Esophagus muscularis mucosa (tissue), 4 donors: ENCODE results near the gene VRK2. TPM values are rescaled to one million over a fixed set of nuclear protein-coding genes. Genes with fewer than 3 reads are reported as not detected.

Source experiments
- DNase-seq: peaks from one replicate; pipeline ENCODE4 v3.0.0-alpha.2; 2017; ENCODE audit errors: extremely low spot score
- H3K27ac ChIP-seq, 4 donors: fragments of 200-600 bp; sonication (generic); replicated peaks in 1 of 4; 1 replicate in 3 of 4; 2 replicates in 1 of 4; pipeline ENCODE4 v1.5.1; 2016 to 2019; ENCODE audit warnings: mild to moderate bottlenecking in 1 of 4
- H3K27me3 ChIP-seq, 4 donors: fragments of 200-600 bp; sonication (generic); one replicate each; pipeline versions ENCODE4 v1.5.1 to v1.6.0; 2016 to 2019
- H3K36me3 ChIP-seq, 4 donors: fragments of 200-600 bp; sonication (generic); one replicate each; pipeline ENCODE4 v1.5.1; 2016 to 2019
- H3K4me1 ChIP-seq, 4 donors: fragments of 200-600 bp; sonication (generic); one replicate each; pipeline ENCODE4 v1.5.1; 2016 to 2019
- H3K4me3 ChIP-seq, 4 donors: fragments of 200-600 bp; sonication (generic); 1 replicate in 2 of 4; 2 replicates in 2 of 4; pipeline ENCODE4 v1.5.1; 2016 to 2019; ENCODE audit warnings: mild to moderate bottlenecking in 4 of 4, moderate library complexity in 1 of 4
- H3K9me3 ChIP-seq, 4 donors: fragments of 200-600 bp; sonication (generic); 1 replicate in 3 of 4; 2 replicates in 1 of 4; pipeline ENCODE4 v1.5.1; 2016 to 2019
- EP300 ChIP-seq: sonication (generic); formaldehyde crosslinking; IDR thresholded peaks from one replicate; pipeline ENCODE4 v1.6.1; 2017; ENCODE audit warnings: antibody characterized with exemption
- POLR2A ChIP-seq: fragments of 450-650 bp; IDR thresholded peaks from one replicate; pipeline ENCODE4 v1.6.1; 2017; ENCODE audit warnings: antibody characterized with exemption, moderate library complexity, mild to moderate bottlenecking, low read depth
- POLR2AphosphoS5 ChIP-seq, 2 donors: sonication (generic); formaldehyde crosslinking; IDR thresholded peaks; one replicate each; pipeline ENCODE4 v1.6.1; 2017; ENCODE audit warnings: antibody characterized with exemption in 2 of 2
- WGBS: methylation state at CpG from one replicate; pipeline ENCODE4 v1.1.5; 2018; 5-methylcytosine and 5-hydroxymethylcytosine counted together
- intact Hi-C: fragments of 100-400 bp; cut with DNase I; formaldehyde crosslinking; loops from one replicate; pipeline ENCODE4 v1.15.1; 2023
- total RNA-seq, 4 donors: library from RNA; depleted of rRNA; stranded (reverse); fragments of >200 nt; gene quantifications; one replicate each; pipeline versions ENCODE4 v1.1.0 to v1.2.1, GENCODE V29; 2016
- TF ChIP-seq, protein P1 (sequence below), 3 experiments: fragments of 200-600 bp in 2 of 3; fragments of 450-650 bp in 1 of 3; sonication (generic) in 2 of 3; IDR thresholded peaks; one replicate each; pipeline ENCODE4 v1.5.1; 2017 to 2019; ENCODE audit warnings: antibody characterized with exemption in 3 of 3, mild to moderate bottlenecking in 2 of 3, moderate library complexity in 1 of 3

VRK2 gene
- total RNA-seq, 4 donors from 2014 or later: 25.8 to 31.3 (median 28.7) TPM

DNA sequence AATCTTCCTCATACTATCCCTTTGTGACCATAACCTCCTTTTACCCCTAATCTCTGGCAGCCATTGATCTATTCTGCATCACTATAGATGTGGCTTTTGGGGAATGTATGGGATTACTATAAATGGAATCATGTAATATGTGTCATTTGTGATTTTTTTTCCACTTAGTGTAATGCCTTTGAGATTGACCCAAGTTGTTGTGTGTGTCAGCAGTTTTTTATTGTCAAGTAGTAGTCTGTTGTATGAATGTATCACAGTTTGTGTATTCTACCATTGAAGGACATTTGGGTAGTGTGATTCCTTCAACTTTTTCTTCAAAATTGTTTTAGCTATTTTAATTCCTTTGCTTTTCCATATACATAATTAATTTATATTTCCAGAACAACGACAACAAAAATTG, 18.6 kb downstream of the VRK2 start:
- intact Hi-C loops: no loop called here
- Histone ChIP-seq H3K36me3 (peaks cover 0 to 2% (median 0%) of the 10 kb centered on the region in 4 donors), H3K4me3 (no peak overlapping the region), H3K4me1 (peaks cover 0 to 9% (median 3%) of the 10 kb centered on the region in 4 donors), H3K27me3 (no peaks in the 10 kb centered on the region), H3K9me3 (no peaks in the 10 kb centered on the region), H3K27ac (no peak overlapping the region)
- WGBS: 97% methylated on average over 1 of the region's 1 CpG
- DNase-seq: no peak
- TF ChIP-seq POLR2AphosphoS5 (IDR thresholded peaks at IDR 0.05) (no peak), POLR2A (no peak)

GRCh38 chr2:58067001-58067400, 20.4 kb downstream of the VRK2 start:
- no peaks in the 10 kb centered on the region for H3K27me3 ChIP-seq
- TF ChIP-seq POLR2AphosphoS5 (IDR thresholded peaks at IDR 0.05): no peak
- TF ChIP-seq, protein P1, sequence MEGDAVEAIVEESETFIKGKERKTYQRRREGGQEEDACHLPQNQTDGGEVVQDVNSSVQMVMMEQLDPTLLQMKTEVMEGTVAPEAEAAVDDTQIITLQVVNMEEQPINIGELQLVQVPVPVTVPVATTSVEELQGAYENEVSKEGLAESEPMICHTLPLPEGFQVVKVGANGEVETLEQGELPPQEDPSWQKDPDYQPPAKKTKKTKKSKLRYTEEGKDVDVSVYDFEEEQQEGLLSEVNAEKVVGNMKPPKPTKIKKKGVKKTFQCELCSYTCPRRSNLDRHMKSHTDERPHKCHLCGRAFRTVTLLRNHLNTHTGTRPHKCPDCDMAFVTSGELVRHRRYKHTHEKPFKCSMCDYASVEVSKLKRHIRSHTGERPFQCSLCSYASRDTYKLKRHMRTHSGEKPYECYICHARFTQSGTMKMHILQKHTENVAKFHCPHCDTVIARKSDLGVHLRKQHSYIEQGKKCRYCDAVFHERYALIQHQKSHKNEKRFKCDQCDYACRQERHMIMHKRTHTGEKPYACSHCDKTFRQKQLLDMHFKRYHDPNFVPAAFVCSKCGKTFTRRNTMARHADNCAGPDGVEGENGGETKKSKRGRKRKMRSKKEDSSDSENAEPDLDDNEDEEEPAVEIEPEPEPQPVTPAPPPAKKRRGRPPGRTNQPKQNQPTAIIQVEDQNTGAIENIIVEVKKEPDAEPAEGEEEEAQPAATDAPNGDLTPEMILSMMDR (IDR thresholded peaks at IDR 0.05): no peak
- no peak for TF ChIP-seq EP300
- no peak for TF ChIP-seq POLR2A
- no peak overlapping the region for H3K27ac ChIP-seq
- peaks cover 0 to 9% (median 3%) of the 10 kb centered on the region in 4 donors for H3K4me1 ChIP-seq
- WGBS: 94% methylated on average over 2 of the region's 2 CpGs
- H3K36me3 ChIP-seq: peaks cover 0 to 2% (median 0%) of the 10 kb centered on the region in 4 donors
- DNase-seq: no peak
- H3K4me3 ChIP-seq: no peak overlapping the region
- intact Hi-C loops: no loop called here
- no peaks in the 10 kb centered on the region for H3K9me3 ChIP-seq

DNA sequence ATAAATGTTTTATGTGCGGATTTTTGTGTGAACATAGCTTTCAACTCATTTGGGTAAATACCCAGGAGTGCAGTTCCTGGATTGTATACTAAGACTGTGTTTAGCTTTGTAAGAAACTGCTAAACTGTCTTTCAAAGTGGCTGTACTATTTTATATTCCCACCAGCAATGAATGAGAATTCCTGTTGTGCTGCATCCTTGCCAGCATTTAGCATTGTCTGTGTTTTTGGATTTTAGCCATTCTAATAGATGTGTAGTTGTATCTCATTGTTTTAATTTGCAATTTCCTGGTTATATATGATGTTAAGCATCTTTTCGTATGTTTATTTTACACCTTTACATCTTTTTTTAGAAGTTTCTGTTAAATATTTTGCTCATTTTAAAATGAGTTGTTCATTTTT, 24.2 kb downstream of the VRK2 start:
- DNase-seq: no peak
- H3K36me3 ChIP-seq: peaks cover 0 to 2% (median 0%) of the 10 kb centered on the region in 4 donors
- H3K4me3 ChIP-seq: no peak overlapping the region
- H3K9me3 ChIP-seq: no peaks in the 10 kb centered on the region
- no peaks in the 10 kb centered on the region for H3K27me3 ChIP-seq
- intact Hi-C loops: no loop called here
- no peak for TF ChIP-seq POLR2AphosphoS5 (IDR thresholded peaks at IDR 0.05)
- TF ChIP-seq EP300: no peak
- TF ChIP-seq, protein P1 (IDR thresholded peaks at IDR 0.05): no peak
- no peak for TF ChIP-seq POLR2A
- H3K4me1 ChIP-seq: no peaks in the 10 kb centered on the region
- 96% methylated on average over 2 of the region's 2 CpGs for WGBS
- no peak overlapping the region for H3K27ac ChIP-seq

- TF ChIP-seq POLR2AphosphoS5 (IDR thresholded peaks at IDR 0.05) (no peak), POLR2A (no peak), EP300 (no peak)
- TF ChIP-seq, protein P1 (IDR thresholded peaks at IDR 0.05): no peak
- Histone ChIP-seq H3K4me1 (no peaks in the 10 kb centered on the region), H3K27me3 (no peaks in the 10 kb centered on the region), H3K27ac (no peak overlapping the region), H3K9me3 (no peaks in the 10 kb centered on the region), H3K36me3 (peaks cover 0 to 2% (median 0%) of the 10 kb centered on the region in 4 donors), H3K4me3 (no peak overlapping the region)
- intact Hi-C loops: no loop called here
- WGBS: 85% methylated on average over 1 of the region's 1 CpG
- no peak for DNase-seq
Measured at GRCh38 chr2:58072102-58072501, 25.5 kb downstream of the VRK2 start.

DNA sequence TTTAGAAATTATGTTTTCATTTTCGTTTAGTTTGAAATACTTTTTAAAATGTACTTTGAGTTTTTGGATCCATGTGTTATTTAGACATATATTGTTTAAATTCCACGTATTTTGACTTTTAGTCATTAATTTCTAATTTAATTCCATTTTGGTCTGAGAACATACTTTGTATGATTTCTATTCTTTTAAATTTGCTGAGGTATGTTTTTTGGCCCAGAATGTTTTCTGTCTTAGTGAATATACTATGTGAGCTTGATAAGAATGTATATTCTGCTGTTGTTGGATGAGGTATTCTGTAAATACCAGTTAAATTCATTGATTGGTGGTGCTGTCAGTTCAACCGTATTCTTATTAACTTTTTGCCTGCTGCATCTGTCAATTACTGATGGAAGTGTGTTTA, 26.4 kb downstream of the VRK2 start:
- Histone ChIP-seq H3K27ac (no peak overlapping the region), H3K36me3 (peaks cover 0 to 2% (median 0%) of the 10 kb centered on the region in 4 donors), H3K4me3 (no peak overlapping the region), H3K27me3 (no peaks in the 10 kb centered on the region), H3K4me1 (no peaks in the 10 kb centered on the region), H3K9me3 (no peaks in the 10 kb centered on the region)
- DNase-seq: no peak
- intact Hi-C loops: no loop called here
- TF ChIP-seq EP300: no peak
- no peak for TF ChIP-seq POLR2AphosphoS5 (IDR thresholded peaks at IDR 0.05)
- no peak for TF ChIP-seq POLR2A
- TF ChIP-seq, protein P1 (IDR thresholded peaks at IDR 0.05): no peak
- 97% methylated on average over 3 of the region's 3 CpGs for WGBS
